Measurements from ENCODE around the gene ACVR2B.

The ACVR2B gene

GRCh38 chr3:38488949-38489348 lies 35.3 kb downstream of the ACVR2B start:
- DNase-seq, result no peak

- DNase-seq, result no peak
These were observed 36.1 kb downstream of the ACVR2B start for GRCh38 chr3:38489766-38490165.

DNA sequence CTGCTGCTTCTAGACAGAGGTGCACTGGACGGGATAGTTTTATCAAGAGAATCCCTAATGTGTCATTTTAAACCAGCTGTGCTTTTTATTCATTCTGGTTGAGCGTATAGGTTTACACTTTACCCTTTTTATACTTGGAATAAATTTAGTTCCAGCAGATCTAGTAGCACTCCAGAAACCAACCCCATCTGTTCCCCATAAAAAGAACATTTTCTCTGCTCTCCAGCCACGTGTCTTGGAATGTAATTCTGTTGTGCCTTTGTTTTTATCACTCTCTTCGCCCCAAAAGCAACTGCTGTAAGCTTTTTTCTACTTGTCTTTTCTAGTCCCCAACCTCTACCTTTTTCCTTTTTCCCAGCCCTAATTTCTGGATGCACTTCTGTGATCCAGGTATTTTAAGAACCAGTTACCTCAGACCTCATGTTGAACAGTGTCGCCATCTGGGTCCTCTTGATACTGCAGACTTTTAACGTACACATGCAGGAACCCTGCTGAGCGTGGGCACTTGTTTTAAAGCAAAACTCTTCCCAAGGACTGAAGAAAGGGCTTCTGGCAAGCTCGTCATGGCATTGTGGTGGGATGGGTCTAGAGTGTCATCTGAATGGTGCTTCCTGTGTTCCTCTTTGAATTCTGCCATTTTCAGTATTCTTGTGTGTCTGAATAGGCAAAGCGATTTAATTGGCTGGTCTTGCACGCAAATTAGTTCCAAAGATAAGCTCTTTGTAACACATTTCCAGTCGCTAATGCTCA lies 36.8 kb downstream of the ACVR2B start:
- DNase-seq, result no peak

GRCh38 chr3:38491215-38491614 lies 37.5 kb downstream of the ACVR2B start:
- DNase-seq, result no peak

GRCh38 chr3:38493031-38493430 lies 39.3 kb downstream of the ACVR2B start:
- DNase-seq, result no peak

GRCh38 chr3:38496131-38496910 lies 42.6 kb downstream of the ACVR2B start, which contains the start of gene EXOG:
Gene EXOG (plus strand): TSS chr3:38496340. CDS start chr3:38496368, 28 bp downstream.
- DNase-seq, result peak; percentile 86 to 88

GRCh38 chr3:38497031-38497430 lies 43.3 kb downstream of the ACVR2B start:
- DNase-seq, result no peak

DNA sequence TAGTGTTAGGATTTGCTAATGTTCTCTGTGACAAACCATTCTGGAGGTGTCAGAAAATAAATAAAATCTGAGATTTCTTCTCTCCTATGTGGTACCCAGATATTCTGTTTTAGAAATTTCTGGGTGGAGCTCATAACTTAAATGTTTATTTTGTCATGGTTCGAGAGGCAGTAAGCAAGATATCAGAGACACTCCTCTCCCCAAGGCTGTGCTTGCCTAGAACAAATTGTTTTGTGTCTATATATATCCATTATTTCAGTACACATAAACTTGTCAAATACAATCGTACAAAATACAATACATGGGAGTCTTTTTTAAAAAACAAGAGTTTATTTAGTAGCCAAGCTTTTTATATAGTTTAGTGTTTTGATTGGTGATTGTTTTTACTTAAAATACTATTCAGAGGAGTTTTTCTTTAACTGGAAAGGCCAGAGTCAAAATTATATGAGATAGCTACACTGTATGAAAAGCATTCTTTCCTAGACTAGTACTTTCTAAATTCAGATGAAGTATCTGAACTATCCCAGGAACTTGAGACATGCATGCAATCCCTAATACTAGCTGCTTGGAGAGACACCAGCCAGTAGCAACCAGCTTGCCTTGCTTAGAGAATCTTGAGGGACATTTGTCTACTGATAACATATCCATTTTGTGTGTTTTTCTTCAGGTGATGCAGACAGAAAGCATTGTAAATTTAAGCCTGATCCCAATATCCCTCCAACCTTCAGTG lies 47.2 kb downstream of the ACVR2B start:
- DNase-seq, result no peak

DNA sequence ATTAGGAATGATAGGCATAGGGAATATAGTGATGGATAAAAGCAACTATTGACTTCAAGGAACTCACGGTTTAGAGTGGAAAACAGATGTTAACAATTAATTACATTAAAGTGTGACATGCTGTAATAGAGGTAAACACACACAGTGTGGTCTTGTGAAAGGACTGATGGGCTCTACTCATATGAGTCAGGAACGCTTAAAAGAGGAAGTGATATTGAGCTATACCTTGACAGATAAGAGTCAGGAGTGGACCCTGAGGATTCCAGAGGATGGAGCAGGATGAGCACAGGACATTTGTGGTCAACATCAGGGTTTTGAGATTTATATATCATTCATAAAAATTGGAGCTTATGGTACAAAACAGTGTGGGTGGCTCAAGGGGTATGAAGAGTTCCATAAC lies 53.4 kb downstream of the ACVR2B start:
- no peak for DNase-seq

GRCh38 chr3:38509732-38510131 lies 56.0 kb downstream of the ACVR2B start:
- no peak for DNase-seq

GRCh38 chr3:38510631-38511030 lies 56.9 kb downstream of the ACVR2B start:
- DNase-seq, result no peak

DNA sequence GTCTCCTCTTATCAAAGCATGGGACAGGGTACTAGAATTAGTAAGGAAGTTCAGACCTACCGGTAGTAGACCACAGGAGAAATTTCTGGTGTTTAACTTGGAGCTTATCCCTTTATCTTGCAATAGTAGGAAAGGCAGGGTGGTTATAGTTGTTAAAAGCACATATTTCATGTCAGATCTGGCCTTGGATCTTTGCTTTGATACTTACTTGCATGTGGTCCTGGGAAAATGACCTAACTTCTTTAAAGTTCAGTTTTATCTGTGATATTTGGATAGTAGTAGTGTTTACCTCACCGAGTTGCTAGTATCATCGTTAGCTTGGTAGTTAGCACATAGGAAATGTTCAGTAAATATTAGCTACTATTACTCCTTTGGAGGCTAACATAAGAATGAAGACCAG lies 57.9 kb downstream of the ACVR2B start:
- no peak for DNase-seq

DNA sequence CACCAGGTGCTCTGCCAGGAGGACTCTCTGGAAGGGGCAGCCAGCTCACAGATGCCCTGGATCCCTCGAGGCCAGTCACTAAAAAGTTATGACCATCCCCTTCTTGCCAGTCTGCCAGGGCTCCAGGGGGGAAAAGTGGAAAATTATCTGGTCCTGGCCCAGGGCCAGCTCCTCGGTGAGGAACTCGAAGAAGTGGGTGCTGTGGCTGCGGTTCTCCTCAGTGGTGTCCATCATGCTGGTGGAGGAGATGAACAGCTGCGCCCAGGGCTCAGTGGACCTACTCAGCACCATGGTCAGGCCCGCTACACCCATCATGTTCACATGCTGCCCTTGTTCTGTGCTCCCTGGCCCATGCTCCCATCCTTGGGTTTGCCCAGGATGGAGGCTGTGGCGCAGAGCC lies 61.7 kb downstream of the ACVR2B start:
- no peak for DNase-seq

DNA sequence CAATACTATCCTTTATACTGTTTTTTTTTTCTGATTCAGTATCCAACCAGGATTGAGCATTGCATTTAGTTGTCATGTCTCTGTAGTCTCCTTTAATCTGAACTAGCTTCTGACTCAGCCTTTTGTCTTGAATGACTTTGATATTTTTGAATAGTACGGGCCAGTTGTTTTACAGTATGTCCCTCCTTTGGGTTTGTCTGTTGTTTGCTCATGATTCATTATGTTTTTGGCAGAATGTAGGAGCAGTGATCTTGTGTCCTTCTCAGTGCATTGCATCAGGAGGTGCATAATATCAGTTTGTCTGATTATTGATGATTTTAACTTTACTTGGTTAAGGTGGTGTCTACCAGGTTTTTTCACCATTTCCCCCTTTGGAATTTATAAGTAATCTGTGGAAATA lies 63.0 kb downstream of the ACVR2B start:
- DNase-seq, result no peak

- no peak for DNase-seq
These were observed 65.3 kb downstream of the ACVR2B start for GRCh38 chr3:38519000-38519399.

- no peak for DNase-seq
These were observed 66.0 kb downstream of the ACVR2B start for GRCh38 chr3:38519651-38520050.

- DNase-seq, result peak; percentile 42 to 69
These were observed 67.8 kb downstream of the ACVR2B start for GRCh38 chr3:38521391-38521987.

DNA sequence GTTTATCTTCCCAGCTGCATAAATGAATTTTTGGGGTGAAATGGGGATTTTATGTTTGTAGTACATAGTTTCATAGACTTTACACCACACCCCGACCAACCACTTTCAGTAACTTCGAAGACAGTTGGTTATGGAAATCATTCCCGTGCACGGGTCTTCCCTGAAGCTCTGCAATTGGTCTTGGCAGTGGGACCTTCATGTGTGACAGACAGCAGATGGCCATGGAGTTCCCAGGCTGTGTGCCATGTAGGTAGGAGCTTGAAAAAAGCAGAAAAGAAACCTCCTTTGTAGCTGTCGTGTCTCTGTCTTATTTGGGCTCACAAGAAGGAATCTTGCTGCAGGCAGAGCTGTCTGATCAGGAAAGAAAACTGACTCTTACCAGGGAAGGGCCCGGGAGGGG lies 68.3 kb downstream of the ACVR2B start:
- DNase-seq, result no peak

- DNase-seq, result no peak
These were observed 70.5 kb downstream of the ACVR2B start for GRCh38 chr3:38524141-38524739.

DNA sequence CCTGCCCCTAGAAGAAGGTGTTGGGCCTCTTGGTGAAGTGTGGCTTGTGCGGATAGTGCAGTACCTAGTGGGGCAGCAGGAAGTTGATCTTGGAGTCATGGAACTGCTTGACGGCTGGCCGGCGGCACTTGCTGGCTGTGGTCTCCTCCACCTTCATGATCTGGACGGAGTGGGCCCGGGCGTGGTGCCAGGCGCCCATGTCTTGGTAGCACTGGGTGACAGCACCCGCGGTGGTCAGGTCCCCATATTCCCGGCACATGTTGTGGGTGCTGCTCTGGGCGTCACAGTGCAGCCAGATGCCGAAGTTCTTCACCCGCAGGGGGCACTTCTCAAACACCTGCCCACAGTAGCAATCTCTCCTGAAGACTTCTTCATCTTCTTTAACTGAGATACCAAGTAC lies 73.1 kb downstream of the ACVR2B start:
- no peak for DNase-seq

DNA sequence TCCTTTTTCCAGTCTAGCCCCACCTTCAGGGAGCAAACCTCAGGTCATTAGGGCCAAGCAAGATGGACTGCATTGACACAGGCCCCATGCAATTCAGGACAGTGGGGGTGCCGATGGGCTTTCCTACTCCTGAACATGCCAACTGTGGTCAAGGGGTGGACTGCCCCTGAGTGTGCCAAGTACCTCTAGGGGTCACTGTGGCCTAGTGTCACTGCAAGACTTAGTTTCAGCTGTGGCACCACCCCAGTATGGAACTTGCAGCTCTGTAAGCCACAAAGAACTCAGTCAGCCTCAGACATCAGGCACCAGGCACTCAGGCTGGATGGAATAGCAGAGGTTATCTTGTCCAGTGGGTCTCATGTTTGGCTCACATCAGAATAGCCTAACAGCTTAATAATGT lies 74.8 kb downstream of the ACVR2B start:
- peak in 1 of 2 experiments; percentile 2 for DNase-seq

GRCh38 chr3:38532529-38532928 lies 78.8 kb downstream of the ACVR2B start:
- no peak for DNase-seq
